ENCODE results near the gene MLX. TPM values are rescaled to one million over a fixed set of nuclear protein-coding genes. Genes with fewer than 3 reads are reported as not detected.
A peak's percentile ranks its signal among the peaks of the same experiment; 100 is the strongest.

The MLX gene
- total and polyA plus RNA-seq, 10 of the 15 experiments (the other 5 are each of a cell fraction or from before 2014, with no cell fraction given) = 34.4 to 65.0 (median 44.4) TPM

DNA sequence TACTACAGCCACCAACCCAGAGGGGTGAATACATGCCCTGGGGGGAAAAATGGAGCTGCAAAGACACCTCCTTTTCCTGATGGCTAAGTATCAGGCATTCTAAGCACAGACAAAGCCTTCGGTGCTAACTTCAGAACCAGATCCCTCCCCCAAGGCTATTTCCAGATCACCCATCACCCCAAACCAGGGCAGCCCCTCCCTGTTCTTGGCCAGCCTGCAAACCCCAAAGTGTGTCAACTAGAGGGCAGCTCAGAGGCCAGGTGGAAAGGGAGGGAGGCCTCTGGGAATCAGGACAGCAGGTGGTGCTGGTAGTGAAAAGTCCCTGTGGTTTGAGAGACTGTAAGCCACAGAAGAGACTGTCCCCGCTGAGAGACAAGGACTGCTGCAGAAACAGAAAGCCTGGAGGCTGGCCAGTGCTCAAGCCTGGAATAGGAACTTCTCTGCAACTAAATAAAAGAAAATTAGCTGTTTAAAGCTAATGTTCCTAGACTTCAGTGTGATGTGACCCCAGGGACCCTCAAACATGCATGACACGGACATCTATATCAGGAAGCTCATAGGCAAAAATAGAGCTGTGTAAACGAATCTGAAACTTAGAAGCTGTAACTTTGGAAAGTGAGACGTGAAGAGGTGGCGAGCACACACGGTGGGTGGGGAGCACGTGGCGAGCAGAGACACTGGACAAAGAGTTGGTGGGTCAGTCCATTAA, 51.7 kb downstream of the MLX start (continued):
- TF ChIP-seq RCOR1 (conservative IDR thresholded peaks at IDR 0.05; ENCODE audit: low read depth, low read length) = peak; percentile 78; the same call in 1 of the 2 replicates
- peak; percentile 88 for TF ChIP-seq MEF2A (IDR thresholded peaks at IDR 0.05; ENCODE audit: insufficient read depth, low read depth, low read length)
- 0 out of 2 replicates have a peak, but pooled peaks have one; percentile 39 for TF ChIP-seq GABPA (IDR thresholded peaks at IDR 0.05; ENCODE audit: low read depth)
- peak; percentile 53; the same call in 1 of the 2 replicates for TF ChIP-seq SMC3 (IDR thresholded peaks at IDR 0.05; ENCODE audit: borderline replicate concordance, low read length)
- TF ChIP-seq NBN (IDR thresholded peaks at IDR 0.05) = peak; percentile 93
- peak; percentile 98 for TF ChIP-seq TCF12 (IDR thresholded peaks at IDR 0.05; ENCODE audit: low read depth, low read length)
- TF ChIP-seq NFYA (IDR thresholded peaks at IDR 0.05; ENCODE audit: borderline replicate concordance, low read depth, low read length) = no peak
- peak; percentile 91; the same call in 1 of the 2 replicates for TF ChIP-seq STAT3 (IDR thresholded peaks at IDR 0.05; ENCODE audit: low read depth, low read length)
- TF ChIP-seq MTA3 (IDR thresholded peaks at IDR 0.05; ENCODE audit: borderline replicate concordance, low read length) = peak; percentile 68; the same call in 1 of the 2 replicates
- no peak for TF ChIP-seq CHD4 (IDR thresholded peaks at IDR 0.05)
- TF ChIP-seq, protein P1, sequence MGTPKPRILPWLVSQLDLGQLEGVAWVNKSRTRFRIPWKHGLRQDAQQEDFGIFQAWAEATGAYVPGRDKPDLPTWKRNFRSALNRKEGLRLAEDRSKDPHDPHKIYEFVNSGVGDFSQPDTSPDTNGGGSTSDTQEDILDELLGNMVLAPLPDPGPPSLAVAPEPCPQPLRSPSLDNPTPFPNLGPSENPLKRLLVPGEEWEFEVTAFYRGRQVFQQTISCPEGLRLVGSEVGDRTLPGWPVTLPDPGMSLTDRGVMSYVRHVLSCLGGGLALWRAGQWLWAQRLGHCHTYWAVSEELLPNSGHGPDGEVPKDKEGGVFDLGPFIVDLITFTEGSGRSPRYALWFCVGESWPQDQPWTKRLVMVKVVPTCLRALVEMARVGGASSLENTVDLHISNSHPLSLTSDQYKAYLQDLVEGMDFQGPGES (IDR thresholded peaks at IDR 0.05) = no peak
- TF ChIP-seq NFIC (IDR thresholded peaks at IDR 0.05; ENCODE audit: low read depth, low read length) = peak; percentile 96
- peak; percentile 84 for TF ChIP-seq GATAD2B (conservative IDR thresholded peaks at IDR 0.05; ENCODE audit: low read depth)
- TF ChIP-seq RAD21 (IDR thresholded peaks at IDR 0.05; ENCODE audit: insufficient read depth, low read depth, low read length) = peak; percentile 64
- peak; percentile 43; the same call in 1 of the 2 replicates for TF ChIP-seq YY1 (IDR thresholded peaks at IDR 0.05; ENCODE audit: low read depth, low read length)
- no peak for TF ChIP-seq FOS (IDR thresholded peaks at IDR 0.05; ENCODE audit: borderline replicate concordance, extremely low read depth, insufficient read length)
- TF ChIP-seq ZSCAN29 (IDR thresholded peaks at IDR 0.05) = no peak
- peak; percentile 94 for TF ChIP-seq NR2F1 (conservative IDR thresholded peaks at IDR 0.05)
- TF ChIP-seq ZNF384 (IDR thresholded peaks at IDR 0.05; ENCODE audit: borderline replicate concordance, low read depth, low read length) = no peak; the same call in 1 of the 2 replicates
- TF ChIP-seq POU2F2 (IDR thresholded peaks at IDR 0.05; ENCODE audit: borderline replicate concordance, low read depth, low read length) = peak; percentile 23; the same call in 2 of the 3 replicates
- no peak for TF ChIP-seq LARP7 (IDR thresholded peaks at IDR 0.05)
- TF ChIP-seq MXI1 (IDR thresholded peaks at IDR 0.05; ENCODE audit: low read depth, low read length) = peak; percentile 90
- peak; percentile 94 for TF ChIP-seq DPF2 (IDR thresholded peaks at IDR 0.05)
- TF ChIP-seq, protein P2, sequence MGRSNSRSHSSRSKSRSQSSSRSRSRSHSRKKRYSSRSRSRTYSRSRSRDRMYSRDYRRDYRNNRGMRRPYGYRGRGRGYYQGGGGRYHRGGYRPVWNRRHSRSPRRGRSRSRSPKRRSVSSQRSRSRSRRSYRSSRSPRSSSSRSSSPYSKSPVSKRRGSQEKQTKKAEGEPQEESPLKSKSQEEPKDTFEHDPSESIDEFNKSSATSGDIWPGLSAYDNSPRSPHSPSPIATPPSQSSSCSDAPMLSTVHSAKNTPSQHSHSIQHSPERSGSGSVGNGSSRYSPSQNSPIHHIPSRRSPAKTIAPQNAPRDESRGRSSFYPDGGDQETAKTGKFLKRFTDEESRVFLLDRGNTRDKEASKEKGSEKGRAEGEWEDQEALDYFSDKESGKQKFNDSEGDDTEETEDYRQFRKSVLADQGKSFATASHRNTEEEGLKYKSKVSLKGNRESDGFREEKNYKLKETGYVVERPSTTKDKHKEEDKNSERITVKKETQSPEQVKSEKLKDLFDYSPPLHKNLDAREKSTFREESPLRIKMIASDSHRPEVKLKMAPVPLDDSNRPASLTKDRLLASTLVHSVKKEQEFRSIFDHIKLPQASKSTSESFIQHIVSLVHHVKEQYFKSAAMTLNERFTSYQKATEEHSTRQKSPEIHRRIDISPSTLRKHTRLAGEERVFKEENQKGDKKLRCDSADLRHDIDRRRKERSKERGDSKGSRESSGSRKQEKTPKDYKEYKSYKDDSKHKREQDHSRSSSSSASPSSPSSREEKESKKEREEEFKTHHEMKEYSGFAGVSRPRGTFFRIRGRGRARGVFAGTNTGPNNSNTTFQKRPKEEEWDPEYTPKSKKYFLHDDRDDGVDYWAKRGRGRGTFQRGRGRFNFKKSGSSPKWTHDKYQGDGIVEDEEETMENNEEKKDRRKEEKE (IDR thresholded peaks at IDR 0.05) = no peak
- no peak for TF ChIP-seq SIX5 (IDR thresholded peaks at IDR 0.05; ENCODE audit: low read depth, low read length, severe bottlenecking)
- peak; percentile 81 for TF ChIP-seq MTA2 (IDR thresholded peaks at IDR 0.05; ENCODE audit: low read depth)
- TF ChIP-seq, protein P3, sequence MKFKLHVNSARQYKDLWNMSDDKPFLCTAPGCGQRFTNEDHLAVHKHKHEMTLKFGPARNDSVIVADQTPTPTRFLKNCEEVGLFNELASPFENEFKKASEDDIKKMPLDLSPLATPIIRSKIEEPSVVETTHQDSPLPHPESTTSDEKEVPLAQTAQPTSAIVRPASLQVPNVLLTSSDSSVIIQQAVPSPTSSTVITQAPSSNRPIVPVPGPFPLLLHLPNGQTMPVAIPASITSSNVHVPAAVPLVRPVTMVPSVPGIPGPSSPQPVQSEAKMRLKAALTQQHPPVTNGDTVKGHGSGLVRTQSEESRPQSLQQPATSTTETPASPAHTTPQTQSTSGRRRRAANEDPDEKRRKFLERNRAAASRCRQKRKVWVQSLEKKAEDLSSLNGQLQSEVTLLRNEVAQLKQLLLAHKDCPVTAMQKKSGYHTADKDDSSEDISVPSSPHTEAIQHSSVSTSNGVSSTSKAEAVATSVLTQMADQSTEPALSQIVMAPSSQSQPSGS (IDR thresholded peaks at IDR 0.05; ENCODE audit: low read length) = peak; percentile 83
